G401 (cell line): ENCODE data around the gene ARID3C. TPM values are rescaled to one million over a fixed set of nuclear protein-coding genes. Genes with fewer than 3 reads are reported as not detected.
A peak's percentile ranks its signal among the peaks of the same experiment; 100 is the strongest.

Experiments
- DNase-seq: peaks from one replicate; pipeline ENCODE4 v3.0.0-alpha.2; 2015; ENCODE audit warnings: low spot score
- in situ Hi-C: cut with HindIII; loops from 2 replicates; pipeline ENCODE4 v1.10.0; 2016; ENCODE audit warnings: low sequenced_read_pairs, mixed read lengths
- total RNA-seq: library from RNA; depleted of rRNA; stranded (reverse); fragments of >200 nt; shearing (Covaris generic); gene quantifications from 2 replicates; pipeline ENCODE4 v1.2.3, GENCODE V29; 2014

Gene ARID3C
- total RNA-seq, 1 experiment from 2014 or later = 1.5 TPM

- in situ Hi-C loops = no loop called here
- DNase-seq = no peak
Measured at GRCh38 chr9:34582787-34583186, 46.1 kb downstream of the ARID3C start.

- no peak for DNase-seq
- in situ Hi-C loops = no loop called here
Measured at GRCh38 chr9:34581318-34581717, 47.5 kb downstream of the ARID3C start.

DNA sequence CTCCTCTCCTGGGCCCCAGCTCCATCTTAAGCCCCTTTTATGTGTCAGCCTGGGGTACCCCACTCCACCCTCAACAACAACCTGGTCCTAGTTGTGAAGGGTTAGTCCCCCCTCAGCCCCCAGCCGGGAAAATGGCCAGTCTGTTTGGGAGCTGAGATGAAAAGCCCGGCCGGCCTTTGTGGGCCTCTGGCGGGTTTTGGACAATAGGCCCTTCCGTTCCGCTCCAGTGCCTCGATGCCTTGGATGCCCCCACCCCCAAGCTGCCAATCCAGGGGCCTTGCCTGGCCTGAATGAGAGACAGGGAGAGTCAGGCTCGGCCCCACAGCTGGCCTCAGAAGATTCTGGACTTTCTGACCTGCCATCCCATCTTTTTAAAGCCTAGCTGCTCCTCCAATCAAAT lies 48.5 kb downstream of the ARID3C start:
- in situ Hi-C loops = no loop called here
- no peak for DNase-seq

- in situ Hi-C loops = loop anchor here (10.0 kb wide), 1 partner anchor 65 kb away; no protein-coding TSS in a partner anchor
- no peak for DNase-seq
Measured at GRCh38 chr9:34579808-34580163, 49.1 kb downstream of the ARID3C start.

DNA sequence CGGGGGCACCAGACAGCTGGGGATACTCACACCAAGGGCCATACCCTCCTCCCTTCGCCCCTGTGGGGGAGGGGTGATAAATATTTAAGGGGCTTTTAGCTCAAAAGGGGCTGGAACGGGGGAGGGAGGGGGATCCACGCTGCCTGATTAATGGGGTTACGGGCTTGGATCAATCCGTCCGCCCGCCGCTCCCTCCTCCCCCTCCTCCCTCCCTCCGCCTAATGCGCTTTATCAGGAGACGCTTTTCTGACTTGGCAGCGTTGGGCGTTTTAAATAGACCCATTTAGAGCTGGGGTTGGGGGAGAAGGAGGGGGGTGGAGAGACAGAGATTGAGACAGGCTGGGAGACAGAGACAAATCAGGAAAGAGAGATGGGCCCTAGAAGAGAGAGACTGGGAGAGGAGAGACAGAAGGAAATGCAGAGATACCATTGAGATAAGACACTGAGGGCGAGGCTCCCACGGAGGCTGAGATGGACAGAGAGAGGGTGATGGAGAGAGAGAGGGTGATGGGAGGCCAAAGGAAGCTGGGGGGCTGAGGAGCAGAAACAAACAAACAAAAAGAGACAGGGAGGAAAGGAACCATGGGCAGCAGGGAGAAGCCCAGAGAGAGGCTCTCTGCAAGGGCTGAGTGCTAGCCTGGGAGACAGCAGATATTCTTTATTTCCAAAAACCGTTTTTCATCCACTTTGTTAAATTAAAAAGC lies 49.6 kb downstream of the ARID3C start:
- DNase-seq = no peak
- in situ Hi-C loops = loop anchor here (10.0 kb wide), 1 partner anchor 64 kb away; no protein-coding TSS in a partner anchor

GRCh38 chr9:34578241-34579103 lies 50.4 kb downstream of the ARID3C start:
- DNase-seq = peak; percentile 63
- in situ Hi-C loops = loop anchor here (10.0 kb wide), 1 partner anchor 64 kb away; no protein-coding TSS in a partner anchor

DNA sequence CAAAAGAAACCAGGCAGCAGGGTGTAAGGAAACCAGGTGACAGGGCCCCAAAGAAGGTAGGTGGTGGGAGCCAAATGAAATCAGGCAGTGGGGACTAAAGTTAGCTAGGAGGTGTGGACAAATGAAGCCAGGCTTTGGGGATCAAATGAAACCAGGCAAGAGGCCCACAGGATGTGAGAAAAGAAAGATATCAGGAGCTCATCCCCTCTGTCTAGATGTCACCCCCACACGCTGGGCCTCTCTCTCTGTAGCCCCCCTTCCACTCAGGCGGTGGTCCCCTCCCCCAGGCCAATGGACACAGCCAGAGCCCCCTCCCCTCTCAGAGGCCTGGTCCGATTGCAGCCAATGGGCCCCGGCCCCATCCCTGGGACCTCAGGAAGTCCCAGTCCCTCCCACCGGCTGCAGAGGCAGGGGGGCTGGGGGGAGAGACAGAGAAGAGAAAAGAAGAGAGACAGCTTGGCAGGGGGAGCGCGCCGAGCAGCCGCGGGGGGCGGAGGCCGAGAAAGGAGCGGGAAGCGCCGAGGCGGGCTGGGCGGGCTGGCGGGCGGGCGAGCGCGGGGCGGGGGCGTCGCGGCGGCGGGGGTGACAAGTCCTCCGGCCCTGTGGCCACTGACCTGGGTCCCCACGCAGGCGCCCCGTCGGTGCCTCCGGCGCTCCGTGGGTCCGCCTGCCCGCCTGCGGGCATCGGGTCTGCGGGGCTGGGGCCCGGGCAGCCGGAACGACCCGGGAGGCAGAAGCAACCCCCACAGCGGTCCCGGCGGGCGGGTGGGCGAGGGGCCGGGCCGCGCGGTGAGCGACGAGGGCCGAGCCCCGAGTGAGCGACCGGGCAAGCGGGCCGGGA lies 51.2 kb downstream of the ARID3C start:
- in situ Hi-C loops = loop anchor here (10.0 kb wide), 1 partner anchor 63 kb away; no protein-coding TSS in a partner anchor
- DNase-seq = no peak

GRCh38 chr9:34576597-34577399 lies 52.1 kb downstream of the ARID3C start:
- in situ Hi-C loops = loop anchor here (10.0 kb wide), 1 partner anchor 62 kb away; no protein-coding TSS in a partner anchor
- DNase-seq = peak; percentile 85

DNA sequence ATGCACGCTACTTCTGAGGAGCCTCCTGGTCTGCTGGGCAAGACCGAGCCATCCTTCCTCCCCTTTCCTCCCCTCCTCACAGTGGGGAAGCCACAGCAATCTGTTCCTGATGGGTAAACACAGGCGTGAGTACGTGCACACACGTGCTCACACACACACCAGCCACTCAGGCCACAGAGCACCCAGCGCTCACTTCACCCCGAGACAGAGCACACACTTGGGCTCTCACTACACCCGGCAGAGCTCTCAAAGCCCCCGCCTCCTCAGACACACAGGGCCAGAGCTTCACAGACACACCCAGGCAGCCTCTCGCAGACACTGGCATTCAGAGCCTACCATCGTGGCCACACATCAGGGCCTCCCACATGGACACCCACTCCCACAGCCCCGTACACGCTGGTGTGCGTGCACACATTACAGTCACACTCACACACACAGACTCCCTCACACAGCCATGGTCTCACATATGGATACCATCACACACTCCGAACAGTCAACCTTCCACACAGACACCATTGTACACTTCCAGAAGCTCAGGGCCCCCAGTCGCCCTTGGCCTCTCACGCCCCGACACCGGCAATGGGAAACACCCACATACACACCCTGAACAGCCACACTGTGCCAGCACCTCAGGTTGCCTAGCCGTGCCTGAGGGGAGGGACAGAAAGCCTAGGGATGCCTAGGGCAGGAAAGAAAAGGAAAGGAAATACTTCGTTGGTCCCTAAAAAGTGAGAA lies 52.8 kb downstream of the ARID3C start:
- peak; percentile 67 for DNase-seq
- in situ Hi-C loops = loop anchor here (10.0 kb wide), 1 partner anchor 61 kb away; no protein-coding TSS in a partner anchor

DNA sequence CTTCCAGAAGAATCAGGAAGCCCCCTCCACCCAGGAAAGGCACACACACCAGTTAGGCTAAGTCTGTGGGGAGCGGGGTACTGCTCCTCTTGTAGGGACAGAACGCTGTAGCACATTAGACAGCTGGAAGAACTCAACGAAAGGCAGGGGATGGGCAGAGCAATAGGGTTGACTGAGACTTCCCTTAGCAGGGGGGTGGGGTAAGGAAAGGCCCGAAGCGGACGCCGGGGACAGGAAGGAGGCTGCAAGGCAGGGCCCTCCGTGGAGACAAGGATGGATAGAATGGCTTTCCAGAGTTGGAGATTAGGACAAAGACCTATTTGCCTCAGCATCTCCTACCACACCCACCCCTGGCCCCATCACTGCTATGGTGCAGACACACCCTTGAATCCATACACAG lies 53.6 kb downstream of the ARID3C start:
- DNase-seq = no peak
- in situ Hi-C loops = loop anchor here (10.0 kb wide), 1 partner anchor 60 kb away; no protein-coding TSS in a partner anchor

- in situ Hi-C loops = loop anchor here (10.0 kb wide), 1 partner anchor 60 kb away; no protein-coding TSS in a partner anchor
- DNase-seq = no peak
Measured at GRCh38 chr9:34574571-34574970, 54.3 kb downstream of the ARID3C start.

DNA sequence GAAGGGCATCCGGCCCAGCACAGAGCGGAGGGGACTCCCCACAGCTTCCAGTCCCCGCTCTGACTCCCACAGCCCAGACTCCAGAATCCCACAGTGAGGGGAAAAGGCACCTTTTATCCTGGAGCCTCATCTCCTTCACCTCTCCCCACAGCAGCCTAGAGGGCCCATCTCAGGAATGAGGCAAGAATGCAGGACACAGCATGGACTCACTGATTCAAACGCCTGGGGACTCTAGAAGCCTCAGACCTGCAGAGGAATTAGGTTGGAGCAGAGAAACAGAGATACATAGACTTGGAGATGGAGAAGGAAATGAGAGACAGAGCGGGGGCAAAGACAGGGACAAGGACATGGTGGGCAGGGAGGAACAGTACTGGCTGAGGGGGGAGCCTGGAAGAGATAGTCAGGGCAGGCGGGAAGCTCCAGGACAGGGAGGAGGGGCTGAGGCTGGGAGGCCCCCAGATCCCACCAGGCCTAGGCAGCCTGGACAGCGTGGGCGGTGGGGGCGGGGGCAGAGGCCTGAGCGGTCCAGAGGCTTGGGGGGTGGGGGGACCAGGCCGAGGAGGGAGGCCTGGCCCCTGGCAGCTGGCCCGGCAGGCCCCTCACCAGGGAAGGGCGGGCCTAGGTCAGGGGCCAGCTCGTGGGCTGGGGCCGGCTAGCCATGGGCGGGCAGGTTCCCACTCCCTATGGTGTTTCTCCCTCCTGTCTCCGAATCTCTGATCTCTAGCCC lies 55.1 kb downstream of the ARID3C start:
- in situ Hi-C loops = loop anchor here (10.0 kb wide), 1 partner anchor 59 kb away; no protein-coding TSS in a partner anchor
- DNase-seq = no peak

GRCh38 chr9:34572628-34573027 lies 56.2 kb downstream of the ARID3C start:
- in situ Hi-C loops = loop anchor here (10.0 kb wide), 1 partner anchor 58 kb away; no protein-coding TSS in a partner anchor
- no peak for DNase-seq

DNA sequence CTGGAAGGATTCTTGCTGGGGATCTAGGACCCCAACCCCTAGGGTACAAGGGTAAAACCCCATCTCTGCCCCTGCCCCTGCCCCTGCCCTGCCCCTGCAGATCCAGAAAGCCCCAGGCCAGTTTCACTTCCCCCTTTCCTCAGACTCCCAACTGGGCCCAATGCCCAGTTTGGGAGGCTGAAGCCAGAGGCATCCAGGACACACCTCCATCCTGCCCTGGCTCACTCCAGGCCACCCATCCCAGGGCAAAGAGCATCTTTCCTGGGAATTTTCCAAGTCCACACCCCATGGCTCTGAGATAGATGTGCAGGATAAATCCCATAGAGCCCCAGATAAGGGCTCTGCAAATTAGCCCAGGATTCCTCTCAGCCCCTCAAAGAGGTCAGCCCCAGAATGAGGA lies 56.8 kb downstream of the ARID3C start:
- in situ Hi-C loops = loop anchor here (10.0 kb wide), 1 partner anchor 57 kb away; no protein-coding TSS in a partner anchor
- no peak for DNase-seq

GRCh38 chr9:34571481-34571810 lies 57.4 kb downstream of the ARID3C start:
- in situ Hi-C loops = loop anchor here (10.0 kb wide), 1 partner anchor 57 kb away; no protein-coding TSS in a partner anchor

More at GRCh38 chr9:34571481-34571810, 57.4 kb downstream of the ARID3C start:
- no peak for DNase-seq
